Activated CD8-positive, alpha-beta memory T cell treated with anti-CD3 and anti-CD28 coated beads for 48 hours (primary cell): ENCODE results near the gene KLK13.

Experiments used
- DNase-seq, 3 experiments: peaks; one replicate each; pipeline ENCODE4 v3.0.0-alpha.2; 2020; ENCODE audit warnings: low read depth in 2 of 3, low spot score in 2 of 3

Gene KLK13

GRCh38 chr19:51065221-51065960 lies 499 bp upstream of the KLK13 start:
- DNase-seq, result no peak

DNA sequence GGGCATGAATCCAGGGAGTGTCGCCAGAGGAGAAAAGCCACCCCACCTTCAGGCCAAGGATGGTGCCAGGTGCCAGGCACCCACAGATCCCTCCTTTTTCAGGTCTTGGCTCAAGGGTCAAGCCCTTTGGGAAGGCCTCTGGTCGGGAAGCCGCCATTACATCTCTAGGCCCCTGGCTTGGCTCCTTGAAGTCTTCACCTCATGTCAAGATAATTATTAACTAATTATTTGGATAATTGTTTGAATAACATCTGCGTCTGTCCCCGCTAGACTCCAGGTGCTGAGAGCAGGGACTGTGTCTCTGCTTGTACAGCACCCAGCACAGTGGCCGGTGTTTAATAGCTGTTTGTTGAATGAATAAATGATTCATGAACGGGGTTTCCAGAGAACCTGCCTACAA lies 1.2 kb downstream of the KLK13 start:
- DNase-seq, result no peak

DNA sequence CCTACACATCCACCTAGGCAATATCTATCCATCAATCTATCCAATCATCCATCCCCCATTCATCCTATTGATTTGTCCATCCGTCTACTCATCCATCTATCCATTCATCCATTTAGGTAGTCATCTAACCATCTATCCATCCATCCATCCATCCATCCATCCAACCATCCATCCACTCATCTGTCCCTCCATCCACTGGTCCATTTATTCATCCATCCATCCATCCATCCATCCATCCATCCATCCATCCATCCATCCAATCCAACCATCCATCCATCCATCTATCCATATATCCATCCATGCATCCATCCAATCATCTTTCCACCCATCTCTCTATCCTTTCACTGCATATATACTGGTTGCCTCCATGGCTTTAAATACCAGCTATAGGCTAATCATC lies 3.9 kb downstream of the KLK13 start:
- DNase-seq, result no peak

DNA sequence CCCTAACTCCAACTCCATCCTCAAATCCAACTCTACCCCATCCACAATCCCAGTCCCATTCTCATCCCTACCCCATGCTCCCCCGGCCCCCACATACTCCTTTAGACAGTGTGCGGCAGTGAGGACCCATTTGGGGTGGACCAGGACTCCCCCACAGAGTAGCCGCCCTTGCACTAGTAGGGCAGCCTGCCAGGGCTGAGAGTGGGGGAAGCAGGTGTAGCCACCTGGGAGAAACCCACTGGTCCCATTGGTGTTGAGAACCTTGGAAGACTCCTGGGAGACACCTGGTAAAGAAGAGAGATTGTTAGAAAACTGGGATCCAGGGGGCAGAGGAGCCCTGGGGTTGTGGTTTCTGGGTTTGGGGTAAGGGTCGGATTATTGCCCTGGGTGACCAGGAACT lies 4.6 kb downstream of the KLK13 start:
- no peak for DNase-seq

- DNase-seq, result no peak
Measured at GRCh38 chr19:51059715-51060114, 5.2 kb downstream of the KLK13 start.

DNA sequence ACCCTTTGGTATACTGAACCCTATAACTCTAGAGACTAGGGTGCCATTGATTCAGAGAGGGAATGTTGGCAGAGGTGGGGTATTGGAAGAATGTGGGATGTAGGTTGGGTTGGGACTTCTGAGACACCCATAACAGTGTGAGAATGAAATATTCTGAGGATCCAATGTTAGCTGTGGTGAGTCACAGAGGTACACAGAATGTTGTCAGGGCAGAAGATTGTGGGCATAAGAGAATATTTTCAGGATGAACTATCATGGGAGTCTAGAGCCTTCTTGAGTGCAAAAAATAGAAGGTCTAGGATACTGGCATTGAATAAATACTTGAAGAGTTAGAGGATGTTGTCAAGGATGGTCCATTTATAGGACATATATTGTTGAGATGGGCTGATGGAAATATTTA lies 9.0 kb downstream of the KLK13 start:
- no peak for DNase-seq

- DNase-seq, result no peak
Measured at GRCh38 chr19:51047031-51047335, 17.9 kb downstream of the KLK13 start.

GRCh38 chr19:51044327-51044726 lies 20.6 kb downstream of the KLK13 start:
- no peak for DNase-seq

GRCh38 chr19:51043497-51043896 lies 21.4 kb downstream of the KLK13 start:
- no peak for DNase-seq

GRCh38 chr19:51040151-51040550 lies 24.7 kb downstream of the KLK13 start:
- no peak for DNase-seq

DNA sequence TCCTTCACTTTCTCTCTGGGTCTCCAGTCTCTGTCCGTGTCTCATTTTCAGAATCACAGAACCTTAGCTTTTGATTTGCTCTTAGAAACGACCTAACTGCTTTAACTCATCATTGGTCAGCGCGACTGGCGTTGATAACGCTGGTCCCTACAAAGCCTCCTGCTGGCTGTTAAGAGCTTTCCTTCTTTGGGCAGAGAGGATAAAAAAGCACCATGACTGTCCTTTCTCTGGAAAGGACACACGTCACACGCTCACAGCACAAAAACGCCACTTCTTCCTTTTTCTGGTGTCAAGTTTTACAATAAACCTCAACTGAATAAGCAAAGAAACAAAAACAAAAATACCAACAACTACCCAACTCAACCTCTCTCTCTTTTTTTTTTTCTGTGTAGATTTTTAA lies 28.4 kb downstream of the KLK13 start:
- no peak for DNase-seq

DNA sequence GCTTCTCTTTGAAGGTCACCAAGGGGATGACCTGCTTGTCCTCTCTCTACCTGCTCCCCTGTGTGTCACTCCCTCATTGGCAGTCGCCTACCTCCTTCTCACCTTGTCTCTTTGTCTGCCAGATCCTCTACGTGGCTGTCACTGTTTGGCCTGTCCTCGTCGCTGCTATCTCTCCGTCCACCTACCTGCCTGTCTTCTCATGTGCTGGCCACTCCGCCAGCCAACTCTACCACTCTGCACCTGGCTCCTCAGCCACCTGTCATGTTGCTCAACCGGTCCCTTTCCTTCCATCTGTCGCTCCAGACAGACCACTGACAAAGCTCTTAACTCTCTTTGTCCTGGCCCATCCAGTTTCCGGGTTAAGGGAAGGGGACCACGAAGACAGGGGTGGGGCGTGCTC lies 30.2 kb downstream of the KLK13 start, which contains the start of gene KLK12:
KLK12 (minus strand) TSS at position 299 of the 400 bp plus-strand sequence. CDS start 381 bp downstream, outside the sequence.
- DNase-seq, result no peak

GRCh38 chr19:51031880-51032225 lies 33.0 kb downstream of the KLK13 start:
- DNase-seq, result no peak

GRCh38 chr19:51031220-51031879 lies 33.5 kb downstream of the KLK13 start:
- no peak for DNase-seq

- no peak for DNase-seq
Measured at GRCh38 chr19:51030631-51031030, 34.3 kb downstream of the KLK13 start.

DNA sequence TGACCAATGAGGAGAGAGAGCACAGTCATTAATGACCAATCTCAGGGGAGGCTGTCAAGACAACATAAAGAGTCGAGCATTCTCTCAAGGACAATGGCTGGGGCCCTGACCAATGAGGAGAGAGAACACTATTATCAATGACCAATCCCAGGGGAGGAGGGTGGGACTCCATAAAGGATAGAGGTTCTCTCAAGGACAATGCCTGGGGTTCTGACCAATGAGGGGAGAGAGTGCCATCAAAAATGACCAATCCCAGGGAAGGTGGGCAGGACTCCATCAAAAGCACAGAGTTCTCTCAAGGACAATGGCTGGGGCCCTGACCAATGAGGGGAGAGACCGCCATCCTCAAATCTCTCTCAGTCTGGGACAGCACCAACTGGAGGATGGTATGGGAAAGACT lies 35.2 kb downstream of the KLK13 start:
- DNase-seq, result no peak

GRCh38 chr19:51027873-51028272 lies 37.0 kb downstream of the KLK13 start:
- DNase-seq, result no peak

DNA sequence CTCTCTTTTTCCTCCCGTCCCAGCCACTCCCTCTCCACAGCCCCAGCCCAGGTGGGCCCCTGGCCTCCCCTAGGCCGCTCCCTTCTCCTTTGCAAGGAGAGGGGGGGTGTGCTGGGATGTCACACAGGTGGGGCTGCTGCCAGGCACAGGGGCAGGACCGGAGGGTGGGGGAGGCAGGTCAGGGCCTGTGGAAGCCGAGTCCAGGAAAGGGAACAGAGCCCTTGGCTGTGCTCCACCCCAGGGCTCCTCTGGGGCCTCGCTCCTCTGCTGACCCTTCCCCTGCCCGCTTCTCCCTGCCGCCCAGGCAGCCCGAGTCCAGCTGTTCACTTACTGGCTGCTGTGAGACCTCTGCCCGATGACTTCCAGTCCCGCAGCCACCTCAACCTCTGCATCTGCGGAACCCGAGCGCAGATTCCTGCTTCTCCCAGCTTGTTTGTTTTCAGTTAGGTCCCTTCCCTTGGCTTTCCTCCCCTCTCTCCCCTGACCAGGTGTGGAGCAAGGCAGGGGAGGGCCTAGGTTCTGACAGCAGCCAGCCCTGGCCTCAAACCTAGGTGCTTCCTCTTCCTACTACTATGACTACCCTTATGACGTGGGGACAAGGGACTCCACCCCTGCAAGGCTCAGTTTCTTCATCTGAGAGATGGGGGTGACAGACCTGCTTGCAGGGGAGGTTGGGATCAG lies 37.6 kb downstream of the KLK13 start:
- no peak for DNase-seq

DNA sequence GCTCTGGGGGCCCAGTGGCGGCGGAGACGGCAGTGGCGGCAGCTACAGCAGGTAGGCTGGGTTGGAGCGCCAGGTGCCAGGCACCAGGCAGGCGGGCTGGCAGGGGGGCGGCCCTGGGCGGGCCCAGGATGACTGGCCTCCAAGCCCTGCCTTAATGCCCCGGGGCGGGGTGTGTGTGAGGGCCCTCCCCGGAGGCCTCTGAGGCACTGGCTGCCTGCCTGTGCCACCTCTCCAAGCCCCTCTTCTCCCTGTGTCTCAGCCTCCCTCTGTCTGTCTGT lies 38.4 kb downstream of the KLK13 start, which contains the start of gene KLK11:
KLK11 (minus strand) TSS at position 63 of the 278 bp plus-strand sequence. CDS start 985 bp downstream, outside the sequence.
- DNase-seq, result no peak

DNA sequence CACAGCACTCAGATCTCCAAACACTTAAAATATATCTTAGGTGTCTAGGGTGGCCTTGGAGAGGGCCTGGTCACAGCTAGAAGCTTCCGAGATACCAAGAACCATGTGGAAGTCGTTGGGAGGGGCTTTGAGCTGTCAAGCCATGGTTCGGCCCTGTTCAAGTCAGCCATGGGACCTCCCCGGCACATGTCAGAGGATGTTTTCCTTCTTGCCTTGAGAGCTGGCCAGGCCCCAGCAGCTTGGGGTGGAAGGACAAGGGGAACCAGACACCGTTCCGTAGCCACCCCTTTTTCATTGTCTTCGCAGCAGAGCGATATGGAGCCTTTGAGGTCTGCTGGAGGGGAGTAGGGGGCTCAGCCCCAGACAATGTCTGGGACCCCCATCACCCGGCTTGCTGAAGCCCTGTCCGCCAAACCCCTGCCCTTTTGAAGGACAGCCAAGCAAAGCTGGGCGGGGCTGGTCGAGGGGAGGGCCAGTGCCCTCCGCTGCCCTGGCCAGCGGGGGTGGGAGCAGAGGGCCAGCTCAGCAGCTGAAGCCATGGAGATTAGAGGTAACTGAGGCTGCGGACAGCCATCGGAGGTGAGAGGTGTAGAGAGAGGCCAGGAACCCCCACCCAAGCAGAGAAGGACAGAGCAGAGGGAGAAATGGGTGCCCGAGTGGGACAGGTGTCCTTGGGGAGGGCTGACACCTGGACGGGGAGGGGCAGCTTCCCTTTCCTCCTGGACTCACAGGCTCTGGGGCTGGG lies 38.9 kb downstream of the KLK13 start:
- DNase-seq, result no peak

DNA sequence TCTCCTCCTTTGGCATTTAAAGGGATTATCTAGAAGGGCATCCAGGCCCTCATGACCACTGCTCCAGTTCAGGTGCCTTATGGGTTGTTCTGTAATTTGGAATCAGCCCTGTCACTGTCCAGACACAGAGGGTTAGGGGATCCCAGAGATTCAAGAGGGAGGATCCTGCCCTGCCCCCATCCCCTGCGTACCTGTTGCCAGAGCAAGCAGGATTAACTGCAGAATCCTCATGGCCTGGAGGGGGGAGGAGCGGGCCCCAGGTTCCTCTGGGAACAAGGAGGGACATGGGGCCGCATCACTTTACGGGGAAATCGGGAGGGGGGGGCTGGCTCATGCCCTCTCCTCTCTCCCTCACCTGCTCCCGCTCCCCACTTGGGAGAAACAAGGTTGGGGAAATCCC lies 39.5 kb downstream of the KLK13 start:
- DNase-seq, result no peak

DNA sequence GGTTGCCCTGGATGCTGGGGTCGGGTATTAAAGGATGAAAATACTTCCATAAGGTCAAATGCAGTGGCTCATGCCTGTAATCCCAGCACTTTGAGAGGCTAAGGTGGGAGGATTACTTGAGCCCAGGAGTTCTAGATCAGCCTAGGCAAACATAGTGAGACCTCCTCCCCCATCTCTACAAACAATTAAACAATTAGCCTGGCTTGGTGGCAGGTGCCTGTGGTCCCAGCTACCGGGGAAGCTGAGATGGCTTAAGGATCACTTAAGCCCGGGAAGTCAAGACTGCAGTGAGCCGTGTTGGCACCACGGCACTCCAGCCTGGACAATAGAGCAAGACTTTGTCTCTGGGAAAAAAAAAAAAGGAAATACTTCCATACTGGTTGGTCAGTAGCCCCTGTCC lies 40.0 kb downstream of the KLK13 start:
- no peak for DNase-seq
